Measurements from ENCODE around the gene COBL.

COBL gene

GRCh38 chr7:51306761-51307160 lies 9.8 kb downstream of the COBL start:
- DNase-seq (ENCODE audit: extremely low read depth in 1 of 2, low read depth in 1 of 2): no peak

- DNase-seq (ENCODE audit: extremely low read depth in 1 of 2, low read depth in 1 of 2): no peak
These were observed 11.9 kb downstream of the COBL start for GRCh38 chr7:51304729-51305128.

GRCh38 chr7:51303142-51303525 lies 13.5 kb downstream of the COBL start:
- DNase-seq (ENCODE audit: extremely low read depth in 1 of 2, low read depth in 1 of 2): no peak

GRCh38 chr7:51301806-51302205 lies 14.8 kb downstream of the COBL start:
- DNase-seq (ENCODE audit: extremely low read depth in 1 of 2, low read depth in 1 of 2): no peak

- DNase-seq (ENCODE audit: extremely low read depth in 1 of 2, low read depth in 1 of 2): no peak
These were observed 15.6 kb downstream of the COBL start for GRCh38 chr7:51300762-51301674.

GRCh38 chr7:51299391-51300133 lies 17.0 kb downstream of the COBL start:
- no peak for DNase-seq (ENCODE audit: extremely low read depth in 1 of 2, low read depth in 1 of 2)

GRCh38 chr7:51298912-51299311 lies 17.7 kb downstream of the COBL start:
- DNase-seq (ENCODE audit: extremely low read depth in 1 of 2, low read depth in 1 of 2): no peak

- no peak for DNase-seq (ENCODE audit: extremely low read depth in 1 of 2, low read depth in 1 of 2)
These were observed 18.6 kb downstream of the COBL start for GRCh38 chr7:51297986-51298385.

- no peak for DNase-seq (ENCODE audit: extremely low read depth in 1 of 2, low read depth in 1 of 2)
These were observed 21.0 kb downstream of the COBL start for GRCh38 chr7:51295440-51296245.

GRCh38 chr7:51292596-51292995 lies 24.0 kb downstream of the COBL start:
- DNase-seq (ENCODE audit: extremely low read depth in 1 of 2, low read depth in 1 of 2): no peak

- no peak for DNase-seq (ENCODE audit: extremely low read depth in 1 of 2, low read depth in 1 of 2)
These were observed 25.7 kb downstream of the COBL start for GRCh38 chr7:51290702-51291540.

- DNase-seq (ENCODE audit: extremely low read depth in 1 of 2, low read depth in 1 of 2): no peak
These were observed 26.3 kb downstream of the COBL start for GRCh38 chr7:51290304-51290637.

GRCh38 chr7:51289623-51290303 lies 26.8 kb downstream of the COBL start:
- no peak for DNase-seq (ENCODE audit: extremely low read depth in 1 of 2, low read depth in 1 of 2)

- DNase-seq (ENCODE audit: extremely low read depth in 1 of 2, low read depth in 1 of 2): no peak
These were observed 27.6 kb downstream of the COBL start for GRCh38 chr7:51288896-51289622.

GRCh38 chr7:51286401-51286800 lies 30.2 kb downstream of the COBL start:
- no peak for DNase-seq (ENCODE audit: extremely low read depth in 1 of 2, low read depth in 1 of 2)

- DNase-seq (ENCODE audit: extremely low read depth in 1 of 2, low read depth in 1 of 2): no peak
These were observed 36.5 kb downstream of the COBL start for GRCh38 chr7:51280156-51280555.

GRCh38 chr7:51279391-51280023 lies 37.1 kb downstream of the COBL start:
- no peak for DNase-seq (ENCODE audit: extremely low read depth in 1 of 2, low read depth in 1 of 2)

- DNase-seq (ENCODE audit: extremely low read depth in 1 of 2, low read depth in 1 of 2): no peak
These were observed 37.8 kb downstream of the COBL start for GRCh38 chr7:51278797-51279196.

- DNase-seq (ENCODE audit: extremely low read depth in 1 of 2, low read depth in 1 of 2): no peak
These were observed 39.6 kb downstream of the COBL start for GRCh38 chr7:51276967-51277366.

All from activated CD8-positive, alpha-beta memory T cell treated with anti-CD3 and anti-CD28 coated beads for 1 hour (primary cell).